HG02870 (cell line): ENCODE data around the gene SMIM11.
A peak's percentile ranks its signal among the peaks of the same experiment; 100 is the strongest.

Experiments
- ATAC-seq: cut with Tn5 transposase; IDR thresholded peaks from one replicate; pipeline ENCODE4 v1.9.1; 2021; ENCODE audit warnings: mild to moderate bottlenecking, moderate library complexity; ENCODE audit not compliant: unreplicated experiment

The SMIM11 gene

GRCh38 chr21:34374940-34375618 is at the start of gene SMIM11:
TSS of gene SMIM11 (plus strand) at chr21:34375507. CDS start at chr21:34379505, 3,998 bp downstream.
- peak; percentile 89 for ATAC-seq

GRCh38 chr21:34330055-34330454 is 45.3 kb upstream of the SMIM11 start:
- no peak for ATAC-seq

- ATAC-seq, result no peak
Measured at GRCh38 chr21:34331726-34332125, 43.6 kb upstream of the SMIM11 start.

- ATAC-seq, result no peak
Measured at GRCh38 chr21:34332347-34332746, 43.0 kb upstream of the SMIM11 start.

- no peak for ATAC-seq
Measured at GRCh38 chr21:34333121-34333739, 42.1 kb upstream of the SMIM11 start.

GRCh38 chr21:34335316-34335715 is 40.0 kb upstream of the SMIM11 start:
- ATAC-seq, result no peak

GRCh38 chr21:34336245-34336644 is 39.1 kb upstream of the SMIM11 start:
- no peak for ATAC-seq

GRCh38 chr21:34336756-34337391 is 38.4 kb upstream of the SMIM11 start:
- ATAC-seq, result no peak

- no peak for ATAC-seq
Measured at GRCh38 chr21:34337741-34338140, 37.6 kb upstream of the SMIM11 start.

- ATAC-seq, result no peak
Measured at GRCh38 chr21:34338226-34338625, 37.1 kb upstream of the SMIM11 start.

GRCh38 chr21:34340061-34340460 is 35.2 kb upstream of the SMIM11 start:
- ATAC-seq, result no peak

GRCh38 chr21:34342476-34342875 is 32.8 kb upstream of the SMIM11 start:
- no peak for ATAC-seq

- no peak for ATAC-seq
Measured at GRCh38 chr21:34343347-34343746, 32.0 kb upstream of the SMIM11 start.

GRCh38 chr21:34343838-34344381 is 31.4 kb upstream of the SMIM11 start:
- ATAC-seq, result no peak

- ATAC-seq, result no peak
Measured at GRCh38 chr21:34344584-34344983, 30.7 kb upstream of the SMIM11 start.

GRCh38 chr21:34345091-34345871 is 30.0 kb upstream of the SMIM11 start:
- no peak for ATAC-seq

GRCh38 chr21:34345892-34346291 is 29.4 kb upstream of the SMIM11 start:
- no peak for ATAC-seq

- no peak for ATAC-seq
Measured at GRCh38 chr21:34348890-34349519, 26.3 kb upstream of the SMIM11 start.

GRCh38 chr21:34351786-34352241 is 23.5 kb upstream of the SMIM11 start:
- peak; percentile 78 for ATAC-seq

GRCh38 chr21:34352556-34352955 is 22.8 kb upstream of the SMIM11 start:
- no peak for ATAC-seq

- no peak for ATAC-seq
Measured at GRCh38 chr21:34353182-34353581, 22.1 kb upstream of the SMIM11 start.
